Central memory CD4-positive, alpha-beta T cell (primary cell): ENCODE data around the gene PAK1IP1.
"Not testable (repeated sequence)": the region's sequence is repeated elsewhere in the genome, so short reads cannot be mapped to it uniquely, and the experiment has no call there.

Source experiments
- DNase-seq: peaks from one replicate; pipeline ENCODE4 v3.0.0; 2022

PAK1IP1 gene

GRCh38 chr6:10695086-10695657, 400 bp downstream of the PAK1IP1 start:
- DNase-seq, result no peak

GRCh38 chr6:10696655-10697054, 1.9 kb downstream of the PAK1IP1 start:
- DNase-seq, result no peak

- DNase-seq, result no peak
These were observed 19.2 kb downstream of the PAK1IP1 start for GRCh38 chr6:10713962-10714361.

- peak; percentile 28 for DNase-seq
These were observed 24.7 kb downstream of the PAK1IP1 start for GRCh38 chr6:10719296-10719963.

- DNase-seq, result no peak
These were observed 25.1 kb downstream of the PAK1IP1 start for GRCh38 chr6:10719964-10720264.

GRCh38 chr6:10720265-10720959, 25.6 kb downstream of the PAK1IP1 start:
- DNase-seq, result peak; percentile 65

- peak; percentile 35 for DNase-seq
These were observed 26.4 kb downstream of the PAK1IP1 start for GRCh38 chr6:10720960-10721849.

GRCh38 chr6:10721850-10722569, 27.2 kb downstream of the PAK1IP1 start:
- no peak for DNase-seq

- peak; percentile 0 for DNase-seq
These were observed 27.7 kb downstream of the PAK1IP1 start for GRCh38 chr6:10722570-10722819.

GRCh38 chr6:10722820-10723566, 28.2 kb downstream of the PAK1IP1 start, which contains the start of gene TMEM14C:
TSS of gene TMEM14C (plus strand) at chr6:10723070. CDS start at chr6:10724614, 1,544 bp downstream.
- peak; percentile 69 for DNase-seq

GRCh38 chr6:10723567-10723881, 28.8 kb downstream of the PAK1IP1 start:
- no peak for DNase-seq

- DNase-seq, result no peak
These were observed 30.3 kb downstream of the PAK1IP1 start for GRCh38 chr6:10725044-10725443.

GRCh38 chr6:10725716-10726115, 30.9 kb downstream of the PAK1IP1 start:
- DNase-seq, result no peak

- no peak for DNase-seq
These were observed 35.5 kb downstream of the PAK1IP1 start for GRCh38 chr6:10730254-10730653.

- no peak for DNase-seq
These were observed 38.5 kb downstream of the PAK1IP1 start for GRCh38 chr6:10733151-10733715.

GRCh38 chr6:10733863-10734262, 39.1 kb downstream of the PAK1IP1 start:
- no peak for DNase-seq

- DNase-seq, result no peak
These were observed 42.0 kb downstream of the PAK1IP1 start for GRCh38 chr6:10736731-10737130.

GRCh38 chr6:10740061-10740460, 45.3 kb downstream of the PAK1IP1 start:
- no peak for DNase-seq

GRCh38 chr6:10741643-10742042, 46.9 kb downstream of the PAK1IP1 start:
- not testable (repeated sequence) for DNase-seq

GRCh38 chr6:10742251-10742650, 47.5 kb downstream of the PAK1IP1 start:
- DNase-seq, result no peak

GRCh38 chr6:10743515-10743914, 48.7 kb downstream of the PAK1IP1 start:
- DNase-seq, result no peak

GRCh38 chr6:10745116-10745515, 50.3 kb downstream of the PAK1IP1 start:
- DNase-seq, result no peak
